ENCODE data around the gene UBA1.

DNA sequence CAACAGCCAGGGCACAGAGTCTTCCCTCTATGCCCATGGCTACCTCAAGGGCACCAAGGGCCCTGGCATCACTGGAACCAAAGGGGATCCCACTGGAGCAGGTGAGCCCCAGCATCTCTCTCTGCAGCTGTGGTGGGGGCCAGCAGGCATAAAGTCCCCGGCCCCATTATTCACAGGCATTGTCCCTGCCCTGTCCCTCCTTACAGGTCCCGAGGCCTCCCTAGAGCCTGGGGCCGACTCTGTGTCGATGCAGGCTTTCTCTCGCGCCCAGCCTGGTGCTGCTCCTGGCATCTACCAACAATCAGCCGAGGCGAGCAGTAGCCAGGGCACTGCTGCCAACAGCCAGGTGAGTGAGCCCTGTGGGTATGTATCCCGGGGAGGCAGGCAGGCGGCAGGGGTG, 12.3 kb upstream of the UBA1 start:
- TF ChIP-seq, protein P1, sequence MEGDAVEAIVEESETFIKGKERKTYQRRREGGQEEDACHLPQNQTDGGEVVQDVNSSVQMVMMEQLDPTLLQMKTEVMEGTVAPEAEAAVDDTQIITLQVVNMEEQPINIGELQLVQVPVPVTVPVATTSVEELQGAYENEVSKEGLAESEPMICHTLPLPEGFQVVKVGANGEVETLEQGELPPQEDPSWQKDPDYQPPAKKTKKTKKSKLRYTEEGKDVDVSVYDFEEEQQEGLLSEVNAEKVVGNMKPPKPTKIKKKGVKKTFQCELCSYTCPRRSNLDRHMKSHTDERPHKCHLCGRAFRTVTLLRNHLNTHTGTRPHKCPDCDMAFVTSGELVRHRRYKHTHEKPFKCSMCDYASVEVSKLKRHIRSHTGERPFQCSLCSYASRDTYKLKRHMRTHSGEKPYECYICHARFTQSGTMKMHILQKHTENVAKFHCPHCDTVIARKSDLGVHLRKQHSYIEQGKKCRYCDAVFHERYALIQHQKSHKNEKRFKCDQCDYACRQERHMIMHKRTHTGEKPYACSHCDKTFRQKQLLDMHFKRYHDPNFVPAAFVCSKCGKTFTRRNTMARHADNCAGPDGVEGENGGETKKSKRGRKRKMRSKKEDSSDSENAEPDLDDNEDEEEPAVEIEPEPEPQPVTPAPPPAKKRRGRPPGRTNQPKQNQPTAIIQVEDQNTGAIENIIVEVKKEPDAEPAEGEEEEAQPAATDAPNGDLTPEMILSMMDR (IDR thresholded peaks at IDR 0.05; ENCODE audit: low read length), result no peak
- no peak for TF ChIP-seq EZH2 (optimal IDR thresholded peaks at IDR 0.05; ENCODE audit: low read depth, low read length)
- TF ChIP-seq EZH2phosphoT487 (IDR thresholded peaks at IDR 0.05; ENCODE audit: low read length), result no peak

Measured in MM.1S (cell line).